GM18909 (cell line): Measurements from ENCODE around the gene CDH22.

Source experiments
- ATAC-seq: cut with Tn5 transposase; IDR thresholded peaks from one replicate; pipeline ENCODE4 v1.9.1; 2021; ENCODE audit warnings: mild to moderate bottlenecking; ENCODE audit not compliant: unreplicated experiment, poor library complexity

The CDH22 gene, protein sequence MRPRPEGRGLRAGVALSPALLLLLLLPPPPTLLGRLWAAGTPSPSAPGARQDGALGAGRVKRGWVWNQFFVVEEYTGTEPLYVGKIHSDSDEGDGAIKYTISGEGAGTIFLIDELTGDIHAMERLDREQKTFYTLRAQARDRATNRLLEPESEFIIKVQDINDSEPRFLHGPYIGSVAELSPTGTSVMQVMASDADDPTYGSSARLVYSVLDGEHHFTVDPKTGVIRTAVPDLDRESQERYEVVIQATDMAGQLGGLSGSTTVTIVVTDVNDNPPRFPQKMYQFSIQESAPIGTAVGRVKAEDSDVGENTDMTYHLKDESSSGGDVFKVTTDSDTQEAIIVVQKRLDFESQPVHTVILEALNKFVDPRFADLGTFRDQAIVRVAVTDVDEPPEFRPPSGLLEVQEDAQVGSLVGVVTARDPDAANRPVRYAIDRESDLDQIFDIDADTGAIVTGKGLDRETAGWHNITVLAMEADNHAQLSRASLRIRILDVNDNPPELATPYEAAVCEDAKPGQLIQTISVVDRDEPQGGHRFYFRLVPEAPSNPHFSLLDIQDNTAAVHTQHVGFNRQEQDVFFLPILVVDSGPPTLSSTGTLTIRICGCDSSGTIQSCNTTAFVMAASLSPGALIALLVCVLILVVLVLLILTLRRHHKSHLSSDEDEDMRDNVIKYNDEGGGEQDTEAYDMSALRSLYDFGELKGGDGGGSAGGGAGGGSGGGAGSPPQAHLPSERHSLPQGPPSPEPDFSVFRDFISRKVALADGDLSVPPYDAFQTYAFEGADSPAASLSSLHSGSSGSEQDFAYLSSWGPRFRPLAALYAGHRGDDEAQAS

DNA sequence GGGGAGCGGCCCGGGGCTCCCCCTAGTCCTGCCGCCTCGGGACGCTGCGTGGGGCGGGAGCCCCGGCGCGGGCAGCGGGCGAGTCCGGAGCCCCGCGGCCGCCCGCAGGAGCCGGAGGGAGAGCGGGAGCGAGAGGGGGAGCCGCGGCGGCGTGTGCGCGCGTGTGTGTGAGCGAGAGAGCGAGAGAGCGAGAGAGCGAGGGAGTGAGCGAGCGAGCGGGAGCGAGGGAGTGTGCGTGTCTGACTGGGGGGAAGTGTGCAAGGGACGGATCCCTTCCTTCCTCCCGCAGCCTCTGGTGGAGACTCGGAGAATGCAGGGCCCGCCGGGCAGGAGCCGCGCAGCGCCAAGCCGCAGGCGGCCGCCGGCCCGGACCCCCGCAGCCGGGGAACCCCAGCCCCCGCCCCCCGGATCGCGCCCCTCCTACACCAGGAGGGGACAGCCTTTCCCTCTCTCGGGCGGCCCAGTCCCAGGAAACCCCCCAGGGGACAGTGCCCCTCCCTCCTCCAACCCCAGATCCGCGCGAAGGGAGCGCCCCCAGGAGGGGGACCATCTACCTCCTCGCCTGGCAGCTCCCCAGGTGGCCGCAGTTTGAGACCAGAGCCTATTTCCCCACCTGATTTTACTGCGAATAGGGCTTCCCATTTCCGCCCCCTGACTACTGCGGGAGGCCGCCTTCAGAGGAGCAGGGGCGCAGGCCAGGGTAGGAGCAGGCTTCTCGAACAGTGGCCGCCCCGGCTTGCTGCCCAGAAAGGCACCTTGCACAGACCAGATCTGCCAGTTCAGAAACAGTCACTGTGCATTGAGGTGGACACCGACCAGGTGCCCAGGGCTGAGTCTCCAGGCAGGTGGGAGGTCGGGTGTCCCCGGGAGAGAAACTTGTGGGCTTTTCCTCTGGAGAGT, at the start of gene CDH22:
TSS of gene CDH22 (minus strand) at position 241 of the 900 bp plus-strand sequence. CDS start 57,204 bp downstream, outside the sequence.
- ATAC-seq: no peak

DNA sequence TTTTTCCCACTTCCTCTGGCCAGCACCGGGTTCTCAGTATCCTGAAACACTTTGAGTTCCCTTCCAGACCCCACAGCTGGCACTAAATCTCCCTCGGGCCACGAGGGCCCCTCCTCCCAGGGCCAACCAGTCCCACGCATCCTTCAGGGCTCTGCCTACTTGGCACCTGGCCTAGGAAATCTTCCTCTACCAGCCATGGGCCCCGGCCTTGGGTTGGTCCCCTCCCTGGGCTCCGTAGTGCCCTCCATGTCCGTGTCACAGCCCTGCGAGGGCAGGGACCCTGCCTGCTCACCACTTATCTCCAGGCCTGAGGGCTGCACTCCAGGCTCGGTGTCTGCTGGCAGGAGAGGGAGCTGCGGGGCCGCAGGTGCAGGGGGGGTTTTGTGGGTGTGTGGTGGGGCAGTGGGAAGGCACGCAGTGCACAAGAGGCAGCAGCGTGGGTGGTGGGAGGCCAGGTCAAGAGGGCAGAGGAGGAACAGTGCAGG, 48.8 kb upstream of the CDH22 start:
- no peak for ATAC-seq

DNA sequence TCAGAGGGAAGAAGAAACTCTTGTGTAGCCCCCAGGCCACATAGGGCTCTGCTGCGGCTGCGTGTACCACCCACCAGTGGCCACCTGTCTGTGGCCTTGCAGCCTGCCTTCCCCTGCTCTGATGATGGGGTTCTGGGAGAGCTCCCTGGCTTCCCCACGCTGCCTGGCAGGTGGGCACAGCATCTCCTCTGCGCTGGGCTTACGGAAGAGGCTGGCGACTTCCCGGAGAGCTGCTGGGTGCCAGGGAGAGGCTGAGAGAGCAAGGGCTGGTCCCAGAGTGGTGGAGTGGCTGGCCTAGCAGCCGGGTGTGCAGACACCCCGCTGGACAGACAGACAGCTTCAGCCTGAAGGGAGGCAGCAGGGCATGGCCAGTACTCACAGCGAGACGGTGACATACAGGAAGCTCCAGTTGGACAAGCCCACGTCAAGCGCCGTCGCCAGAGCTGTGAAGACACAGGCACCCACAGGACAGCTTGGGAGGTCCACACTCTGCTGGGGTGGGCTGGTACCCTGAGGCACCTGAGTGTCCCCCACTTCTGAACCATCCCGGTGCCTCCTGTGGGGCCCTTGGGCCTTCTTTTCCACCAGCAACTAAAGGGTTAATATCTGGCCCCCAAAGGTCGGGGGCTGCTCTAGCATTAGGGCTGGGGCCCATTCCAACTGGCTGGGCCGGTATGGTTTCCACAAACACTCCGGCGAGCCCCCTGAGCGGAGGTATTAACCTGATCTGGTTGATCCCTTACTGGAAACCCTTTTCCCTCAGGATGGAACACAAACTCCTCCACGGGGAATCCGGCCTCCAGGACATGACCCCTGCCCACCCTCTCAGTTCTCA, 48.1 kb upstream of the CDH22 start:
- no peak for ATAC-seq

DNA sequence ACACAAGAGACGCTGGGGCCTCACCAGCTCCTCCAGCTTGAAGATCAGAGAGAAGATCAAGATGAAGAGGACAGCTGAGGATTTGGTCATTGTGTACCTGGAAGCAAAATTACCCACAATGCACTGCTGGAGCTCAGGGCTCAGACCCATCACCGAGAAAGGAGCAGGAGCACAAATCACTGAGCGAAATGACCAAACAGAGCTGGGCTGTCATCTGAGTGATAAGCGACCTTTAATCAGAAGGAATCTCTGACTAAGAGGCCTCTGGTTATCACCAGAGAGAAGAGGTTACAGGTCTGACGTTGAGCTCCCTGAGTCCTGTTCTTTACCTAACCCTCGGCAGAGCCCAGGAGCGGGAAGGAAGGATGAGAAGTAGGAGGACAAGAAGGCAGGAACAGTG, 47.5 kb upstream of the CDH22 start:
- ATAC-seq: no peak

DNA sequence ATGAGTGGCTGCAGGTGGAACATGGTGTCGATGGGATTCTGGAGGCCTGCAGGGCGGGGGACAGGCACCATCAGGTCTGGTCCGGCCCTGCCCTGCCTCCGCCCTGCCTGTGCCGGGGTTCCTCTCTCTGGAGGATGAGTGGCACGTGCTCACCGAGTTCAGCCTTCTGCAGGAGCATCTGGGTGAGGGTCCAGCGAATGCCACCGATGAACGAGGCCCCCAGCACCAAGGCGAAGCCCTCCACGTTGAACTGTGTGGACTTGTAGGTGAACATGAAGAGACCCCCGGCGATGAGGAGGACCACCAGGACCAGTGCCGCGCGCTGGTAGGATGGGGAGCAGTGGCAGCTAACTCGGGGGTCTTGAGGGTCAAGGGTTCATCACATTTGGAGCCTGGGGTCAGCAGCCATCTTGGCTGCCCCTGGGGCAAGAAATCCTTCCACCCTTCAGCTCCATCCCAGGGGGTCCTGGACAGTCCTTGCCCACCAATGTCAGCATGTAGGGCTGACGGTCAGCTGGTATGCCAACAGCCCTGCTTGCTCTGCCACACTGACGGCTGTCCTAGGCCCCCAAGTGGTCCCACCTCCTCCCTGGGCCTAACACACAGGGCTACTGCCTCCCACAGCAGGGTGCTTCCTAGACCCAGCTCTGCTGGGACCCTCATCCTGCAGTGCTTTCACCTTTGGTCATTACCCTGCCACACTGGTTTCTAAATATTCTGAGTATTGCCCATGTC, 46.8 kb upstream of the CDH22 start:
- ATAC-seq: no peak

DNA sequence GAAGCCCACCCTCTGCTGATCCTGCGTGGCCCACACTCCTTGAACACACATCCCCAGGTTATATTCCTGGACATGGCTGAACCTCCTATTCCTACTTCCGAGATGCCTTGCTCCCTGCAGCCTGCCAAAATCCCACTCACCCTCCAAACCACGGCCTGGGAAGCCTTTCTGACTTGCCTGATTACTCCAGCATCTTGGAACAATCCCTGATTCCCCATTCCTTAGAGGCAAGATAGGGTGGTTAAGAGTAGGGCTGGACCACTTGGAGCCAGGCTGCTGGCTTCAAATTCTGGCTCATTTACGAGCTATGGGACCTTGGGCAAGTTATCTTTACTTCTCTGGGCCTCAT, 45.9 kb upstream of the CDH22 start:
- ATAC-seq: no peak

DNA sequence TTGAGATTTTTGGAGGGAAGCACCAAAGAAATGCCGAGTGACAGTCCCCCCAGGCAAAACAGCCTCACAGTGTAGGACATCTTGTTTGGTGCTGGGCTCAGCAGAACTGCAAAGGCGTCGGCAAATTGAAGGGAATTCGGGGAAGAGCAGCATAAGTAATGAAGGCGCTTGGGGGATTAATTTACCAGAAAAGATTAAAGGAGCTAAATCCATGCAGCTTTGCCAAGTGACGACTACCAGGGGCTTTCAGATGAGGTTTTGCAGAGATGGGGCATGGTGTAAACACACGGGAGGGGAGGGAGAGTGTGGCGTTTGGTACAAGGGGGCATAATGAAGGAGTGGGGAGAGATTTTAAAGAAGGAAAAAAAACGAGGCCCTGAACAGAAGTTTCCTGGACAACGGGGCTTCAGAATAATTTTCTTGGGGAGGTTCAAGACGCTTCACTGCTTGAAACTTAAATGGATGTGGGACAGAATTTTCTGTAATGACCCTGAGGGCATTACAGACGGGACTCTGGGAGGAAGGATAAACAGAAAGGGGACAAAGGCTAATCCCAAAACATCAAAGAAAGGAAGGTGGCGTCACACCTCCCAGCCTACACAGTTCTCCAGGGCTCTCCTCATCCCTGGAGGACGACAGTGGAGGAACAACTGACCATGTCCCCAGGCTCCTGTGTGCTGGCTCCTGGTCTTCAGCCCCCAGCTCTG, 45.4 kb upstream of the CDH22 start:
- no peak for ATAC-seq

DNA sequence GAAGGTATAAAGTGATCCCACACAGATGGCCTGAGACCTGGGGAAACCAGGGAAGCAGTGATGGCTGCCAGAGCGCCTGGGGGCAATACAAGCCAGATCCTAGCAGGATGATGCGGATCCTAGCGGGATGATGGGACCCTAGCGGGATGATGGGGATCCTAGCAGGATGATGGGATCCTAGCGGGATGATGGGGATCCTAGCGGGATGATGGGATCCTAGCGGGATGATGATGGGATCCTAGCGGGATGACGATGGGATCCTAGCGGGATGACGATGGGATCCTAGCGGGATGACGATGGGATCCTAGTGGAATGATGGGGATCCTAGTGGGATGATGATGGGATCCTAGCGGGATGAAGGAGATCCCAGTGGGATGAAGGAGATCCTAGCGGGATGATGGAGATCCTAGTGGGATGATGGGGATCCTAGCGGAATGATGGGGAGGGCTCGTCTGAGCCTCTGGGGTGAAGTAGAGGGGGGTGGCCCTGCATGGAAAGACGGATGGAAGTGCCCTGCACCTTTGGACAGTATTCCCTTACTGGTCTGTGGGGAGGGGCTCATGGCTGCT, 44.2 kb upstream of the CDH22 start:
- no peak for ATAC-seq

DNA sequence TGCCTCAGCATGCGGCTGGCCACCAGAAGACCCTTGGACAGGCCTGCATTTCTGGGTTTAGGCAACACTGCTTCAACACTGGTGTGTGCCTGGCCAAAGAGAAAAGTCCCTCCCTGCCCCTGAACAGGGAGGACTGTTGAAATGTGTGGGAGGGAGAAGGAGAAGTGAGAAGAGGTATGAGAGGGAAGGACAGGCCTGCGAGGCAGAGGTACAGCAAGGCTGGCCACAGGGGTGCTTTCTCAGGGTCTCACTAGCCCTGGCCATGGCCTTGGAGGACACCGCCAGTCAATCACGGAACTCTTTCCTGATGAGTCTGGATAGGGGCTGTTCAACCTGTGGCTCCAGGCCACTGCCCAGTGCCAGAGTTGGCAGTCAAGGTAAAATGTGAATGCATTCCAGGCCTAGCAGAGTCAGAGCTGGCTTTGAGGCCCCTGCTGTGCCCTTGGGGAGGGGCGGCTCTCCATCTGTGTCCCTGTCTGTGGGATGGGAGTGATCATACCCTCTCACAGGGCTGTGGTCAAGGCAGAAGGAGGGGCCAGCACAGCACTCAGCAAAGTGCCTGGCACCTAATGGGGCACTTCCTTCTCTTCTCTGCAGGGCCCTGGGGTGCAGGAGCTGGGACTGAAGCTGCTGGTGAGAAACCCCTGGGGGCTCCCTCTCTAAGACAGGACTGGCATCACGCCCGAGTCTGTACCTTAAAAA, 43.2 kb upstream of the CDH22 start:
- ATAC-seq: no peak

DNA sequence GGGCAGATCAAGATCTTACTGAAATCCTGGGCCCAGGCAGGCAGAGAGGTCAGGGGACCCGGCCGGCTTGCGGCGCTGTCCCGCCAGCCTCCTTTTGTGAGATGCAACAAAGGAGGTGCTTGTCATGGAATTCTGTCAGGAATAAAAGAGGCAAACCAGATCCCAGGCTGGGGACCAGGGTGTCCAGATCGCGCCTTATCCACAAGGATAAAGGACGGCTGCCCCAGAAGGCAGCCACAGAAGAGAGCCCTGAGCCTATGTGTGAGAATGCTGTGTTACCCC, 42.6 kb upstream of the CDH22 start:
- ATAC-seq: no peak

DNA sequence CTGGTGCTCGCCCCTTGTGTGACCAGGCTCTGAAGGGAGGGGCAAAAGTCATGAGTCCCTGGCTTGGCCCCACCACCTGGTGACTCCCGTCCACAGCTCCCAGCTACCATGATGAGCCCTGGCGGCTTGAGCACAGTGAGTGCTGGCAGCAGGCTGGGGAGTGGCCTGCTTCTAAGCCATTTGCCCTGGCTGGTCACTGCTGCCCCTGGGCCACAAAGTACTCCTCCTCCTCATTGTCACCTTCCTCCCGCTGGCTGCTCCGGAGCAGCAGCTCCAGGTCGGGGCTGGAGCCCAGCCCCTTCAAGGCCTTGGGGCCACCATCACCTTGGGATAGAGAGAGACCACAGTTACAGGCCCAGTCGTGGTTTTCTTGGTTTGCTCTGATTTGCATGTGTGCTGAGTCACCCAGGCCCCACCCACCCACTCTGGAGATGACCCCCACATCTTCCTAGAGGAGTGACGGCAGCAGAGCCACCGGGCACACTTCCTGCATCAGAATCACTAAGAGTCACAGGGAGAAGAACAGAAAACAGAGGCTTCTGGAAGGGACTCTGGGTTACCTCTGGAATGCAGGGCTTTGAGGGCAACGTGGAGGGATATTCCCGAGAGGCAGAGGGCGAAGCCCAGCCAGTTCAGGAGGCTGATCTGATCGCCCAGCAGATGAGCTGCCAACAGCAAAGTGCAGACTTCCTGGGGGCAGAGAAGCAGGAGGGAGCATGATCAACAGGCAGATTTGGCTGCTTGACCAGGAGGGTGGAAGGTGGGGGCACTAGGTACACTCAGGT, 42.1 kb upstream of the CDH22 start:
- ATAC-seq: no peak

DNA sequence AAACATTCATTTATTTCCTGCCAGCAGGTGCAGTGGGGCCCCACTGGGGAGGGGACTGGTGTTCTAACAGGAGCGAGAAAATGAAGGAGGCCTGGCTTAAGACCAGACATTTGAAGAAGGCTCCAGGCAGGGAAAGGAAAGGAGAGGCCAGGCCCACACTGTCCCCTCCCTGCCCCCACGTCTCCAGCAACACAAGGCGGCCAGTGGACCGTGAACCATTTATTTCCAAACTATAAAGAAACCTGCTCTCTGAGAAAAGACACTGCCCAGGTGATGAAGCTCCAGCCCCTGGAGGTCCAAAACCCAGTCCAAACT, 41.4 kb upstream of the CDH22 start:
- ATAC-seq: no peak

DNA sequence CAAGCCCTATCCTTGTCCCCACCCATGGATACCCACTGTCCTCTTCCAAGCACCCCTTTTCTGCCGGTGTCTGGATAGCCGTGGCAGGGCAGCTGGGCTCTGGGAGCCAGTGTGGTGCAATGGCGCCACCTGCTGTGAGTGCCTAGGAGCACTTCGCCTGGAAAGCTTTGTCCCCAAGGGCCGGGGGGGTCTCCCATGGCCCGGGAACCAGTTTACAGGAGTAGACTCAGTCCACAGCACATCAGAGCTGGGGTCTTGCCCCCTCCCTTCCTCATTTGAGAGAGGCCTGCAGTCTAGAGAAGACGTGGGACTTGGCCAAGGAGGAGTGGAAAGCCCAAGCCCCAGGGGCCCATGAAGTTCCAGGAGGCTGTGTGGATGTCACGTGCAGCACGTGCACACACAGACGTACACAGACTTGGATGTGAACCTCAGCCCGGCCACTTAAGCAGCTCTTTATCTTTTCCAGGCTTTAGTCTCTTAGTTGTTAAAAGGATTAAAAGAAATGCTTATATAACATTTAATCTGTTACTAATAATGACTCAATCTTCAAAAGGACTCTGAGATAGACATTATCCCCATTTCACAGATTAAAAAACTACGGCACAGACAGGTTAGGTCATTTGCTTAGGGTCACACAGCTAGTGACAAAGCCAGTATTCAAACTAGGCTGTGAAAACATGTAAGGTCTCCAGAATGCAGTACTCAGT, 40.9 kb upstream of the CDH22 start:
- no peak for ATAC-seq

DNA sequence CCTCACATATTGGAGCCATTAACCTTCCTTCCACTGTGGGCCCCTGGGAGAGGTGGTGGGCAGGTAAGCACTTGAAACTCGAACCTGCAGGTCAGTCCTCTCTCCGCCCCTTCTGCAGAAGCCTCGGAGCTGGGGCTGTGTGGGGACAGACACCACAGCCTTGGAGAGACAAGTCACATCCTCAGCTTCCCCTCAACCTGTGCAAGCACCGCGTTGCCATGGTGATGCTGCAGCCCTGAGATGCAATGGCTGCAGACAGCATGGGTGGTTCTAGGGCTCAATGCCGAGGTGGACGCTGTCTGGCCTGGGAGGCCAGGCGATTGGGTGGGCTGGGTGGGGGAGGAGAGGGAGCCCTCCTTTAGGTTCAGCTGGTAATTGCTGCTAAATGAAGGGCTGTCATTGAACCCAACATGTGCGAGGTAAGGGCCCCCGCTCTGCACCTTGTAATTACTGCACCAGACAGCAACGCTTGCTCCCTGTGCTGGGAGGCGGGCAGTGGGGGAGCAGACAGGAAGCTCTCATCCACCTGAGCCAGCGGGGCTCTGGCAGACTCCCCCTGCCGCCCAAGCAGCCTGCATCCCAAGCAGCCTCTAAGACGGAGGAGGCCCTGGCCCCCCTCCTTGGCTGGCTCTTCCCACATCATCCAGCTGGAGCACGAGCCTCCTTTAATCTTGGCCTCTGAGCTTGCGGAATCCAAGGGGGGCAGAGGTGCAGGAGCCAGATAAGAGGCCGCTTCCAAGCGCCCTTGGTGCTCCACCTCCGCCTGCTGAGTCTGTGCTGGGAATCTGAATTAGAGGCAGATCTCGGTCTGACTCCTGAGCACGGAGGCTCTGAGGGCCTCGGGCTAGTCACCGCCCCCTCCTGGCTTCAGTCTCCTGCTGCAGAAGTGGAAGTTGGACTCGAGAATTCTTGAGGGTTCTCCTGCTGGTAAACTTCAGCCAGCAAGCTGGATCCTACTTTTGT, 39.8 kb upstream of the CDH22 start:
- no peak for ATAC-seq

DNA sequence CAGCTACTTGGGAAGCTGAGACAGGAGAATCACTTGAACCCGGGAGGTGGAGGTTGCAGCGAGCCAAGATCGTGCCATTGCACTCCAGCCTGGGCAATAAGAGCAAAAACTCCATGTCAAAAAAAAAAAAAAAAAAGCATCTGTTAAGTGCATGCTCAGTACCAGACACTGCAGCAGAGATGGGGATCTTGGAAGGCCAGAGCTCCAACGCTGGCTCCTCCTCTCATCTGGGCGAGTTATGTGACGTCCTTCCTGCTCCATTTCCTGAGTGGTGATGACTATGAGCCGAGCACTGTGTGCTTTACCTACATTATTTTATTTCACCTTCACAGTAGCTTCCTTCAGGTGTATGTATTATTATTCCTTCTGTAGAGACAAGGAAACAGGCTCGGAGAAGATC, 38.5 kb upstream of the CDH22 start:
- ATAC-seq: no peak
